EH (cell line): ENCODE data around the gene PCBD1.
A peak's percentile ranks its signal among the peaks of the same experiment; 100 is the strongest.

Experiments used
- DNase-seq: peaks from one replicate; pipeline ENCODE4 v3.0.0-alpha.2; 2015; ENCODE audit warnings: low read depth

The PCBD1 gene

GRCh38 chr10:70917635-70918034 is 29.3 kb upstream of the PCBD1 start:
- DNase-seq: no peak

GRCh38 chr10:70917226-70917625 is 28.9 kb upstream of the PCBD1 start:
- no peak for DNase-seq

- no peak for DNase-seq
Observed at GRCh38 chr10:70916241-70916640, 27.9 kb upstream of the PCBD1 start.

DNA sequence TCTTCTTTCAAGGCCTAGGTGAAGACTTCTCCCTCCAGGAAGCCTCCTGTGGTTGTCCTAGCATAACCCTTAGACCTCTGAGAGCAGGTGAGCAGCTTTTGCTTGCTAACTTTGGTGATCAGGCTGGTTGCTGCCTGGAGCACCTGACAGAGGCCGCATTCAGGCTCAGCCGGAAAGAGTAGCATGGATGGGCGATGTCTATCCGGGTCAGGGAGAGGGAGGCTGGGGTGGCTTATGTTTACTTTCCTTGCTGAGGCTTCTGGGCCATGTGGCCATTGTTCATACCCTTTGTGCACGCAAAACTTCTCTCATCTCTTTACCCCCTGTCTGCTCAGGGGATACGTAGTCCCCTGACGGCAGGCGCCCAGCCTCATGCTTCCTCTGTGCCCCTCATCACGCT is 27.4 kb upstream of the PCBD1 start:
- DNase-seq: no peak

- DNase-seq: no peak
Observed at GRCh38 chr10:70915206-70915605, 26.8 kb upstream of the PCBD1 start.

DNA sequence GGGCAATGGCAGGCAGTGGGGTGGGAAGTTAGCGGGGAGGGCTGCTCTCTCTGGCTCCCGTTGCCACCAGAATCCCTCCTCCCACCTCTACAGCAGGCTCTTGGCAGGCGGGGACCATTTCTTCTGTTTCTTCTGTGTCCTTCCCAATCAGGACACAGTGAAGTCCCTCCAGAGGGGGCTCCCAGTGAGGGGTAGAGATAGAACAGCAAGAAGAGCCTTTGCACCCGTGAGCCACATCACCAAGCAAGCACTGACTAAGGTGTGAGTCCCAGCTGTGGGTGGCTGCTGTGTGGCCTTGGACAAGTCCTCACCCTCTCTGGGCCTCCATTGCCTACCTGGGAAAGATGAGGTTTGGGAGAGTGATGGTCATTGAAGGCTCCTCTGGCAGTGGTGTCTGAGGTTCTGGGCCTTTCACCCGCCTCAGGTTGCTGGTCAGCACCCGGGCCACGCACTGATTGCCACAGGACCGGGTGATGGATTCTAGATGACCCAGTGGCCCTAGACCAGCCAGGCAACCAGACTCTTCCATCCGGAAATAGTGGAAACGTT is 26.0 kb upstream of the PCBD1 start:
- no peak for DNase-seq

GRCh38 chr10:70913893-70914240 is 25.5 kb upstream of the PCBD1 start:
- DNase-seq: no peak

- no peak for DNase-seq
Observed at GRCh38 chr10:70913191-70913892, 25.0 kb upstream of the PCBD1 start.

- no peak for DNase-seq
Observed at GRCh38 chr10:70912556-70912955, 24.2 kb upstream of the PCBD1 start.

- DNase-seq: no peak
Observed at GRCh38 chr10:70911386-70911785, 23.0 kb upstream of the PCBD1 start.

- no peak for DNase-seq
Observed at GRCh38 chr10:70910486-70911341, 22.3 kb upstream of the PCBD1 start.

GRCh38 chr10:70909326-70909935 is 21.1 kb upstream of the PCBD1 start:
- DNase-seq: no peak

- DNase-seq: no peak
Observed at GRCh38 chr10:70908406-70909296, 20.3 kb upstream of the PCBD1 start.

DNA sequence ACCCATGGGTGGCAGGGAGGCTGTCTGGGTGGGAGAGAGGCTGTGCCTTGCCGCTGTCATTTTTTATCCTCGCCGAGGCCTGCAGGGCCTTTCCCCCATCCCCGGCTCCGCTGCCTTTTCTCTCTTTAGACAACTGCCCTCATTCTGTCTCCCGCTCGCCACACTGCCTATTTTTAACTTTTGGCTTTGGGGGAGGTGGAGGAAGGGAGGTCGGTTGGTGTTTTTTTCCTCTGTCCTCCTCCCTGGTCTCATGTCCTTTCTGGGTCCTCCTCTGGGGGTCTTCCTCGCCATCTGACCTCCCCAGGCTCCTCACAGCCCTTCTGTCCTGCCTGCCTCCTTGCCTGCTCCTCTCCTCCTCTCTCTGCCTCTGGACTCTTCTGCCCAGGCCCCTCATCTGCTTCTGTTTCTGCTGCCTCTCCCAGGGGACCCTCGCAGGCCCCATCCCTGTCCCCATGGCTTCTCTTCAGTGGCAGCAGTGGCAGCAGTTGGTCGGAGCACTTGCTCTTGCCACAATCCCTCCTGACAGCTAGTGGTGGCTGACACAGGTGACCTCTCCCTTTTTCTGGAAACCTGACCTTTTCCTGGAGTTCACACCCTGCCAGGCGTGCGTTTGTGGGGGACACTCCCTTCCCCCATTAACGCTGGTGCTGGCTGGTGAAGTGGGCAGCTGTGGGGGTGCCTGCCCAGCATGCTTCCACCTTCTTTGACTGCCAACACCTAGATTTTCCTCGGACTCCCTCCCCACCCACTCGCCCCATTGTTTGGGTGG is 19.5 kb upstream of the PCBD1 start:
- no peak for DNase-seq

DNA sequence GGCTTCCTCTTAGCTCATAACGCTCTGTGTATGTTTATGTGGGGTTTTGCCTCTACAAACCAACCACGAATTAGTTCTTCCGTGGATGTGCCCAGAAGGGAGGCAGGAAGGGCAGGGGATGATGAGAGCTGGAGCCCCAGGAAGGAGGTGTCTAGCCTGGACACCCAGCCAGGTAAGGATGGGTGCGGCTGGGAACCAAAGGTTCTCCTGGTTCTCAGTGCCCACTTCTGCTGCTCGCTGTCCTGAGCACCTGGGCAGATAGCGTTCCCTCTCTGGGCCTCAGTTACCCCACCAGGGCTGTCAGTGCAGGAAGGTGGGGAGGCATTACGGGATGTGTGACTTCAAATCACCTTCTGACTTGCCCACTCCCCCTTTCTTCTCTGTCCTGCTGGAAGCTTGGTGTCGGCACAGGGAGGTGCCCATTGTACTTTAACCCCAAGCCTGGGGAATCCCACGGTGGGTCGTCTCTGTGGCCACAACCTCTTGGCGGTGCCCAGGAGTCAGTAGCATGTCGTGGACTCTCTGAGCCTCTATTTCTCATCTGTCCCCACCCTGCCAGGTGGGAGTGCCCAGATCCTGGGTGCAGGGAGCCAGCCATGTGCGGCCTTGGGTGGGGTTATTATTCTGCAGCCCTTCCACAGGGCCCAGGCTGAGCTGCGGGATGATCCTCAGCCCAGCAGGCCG is 18.7 kb upstream of the PCBD1 start:
- no peak for DNase-seq

- no peak for DNase-seq
Observed at GRCh38 chr10:70906031-70906783, 17.8 kb upstream of the PCBD1 start.

DNA sequence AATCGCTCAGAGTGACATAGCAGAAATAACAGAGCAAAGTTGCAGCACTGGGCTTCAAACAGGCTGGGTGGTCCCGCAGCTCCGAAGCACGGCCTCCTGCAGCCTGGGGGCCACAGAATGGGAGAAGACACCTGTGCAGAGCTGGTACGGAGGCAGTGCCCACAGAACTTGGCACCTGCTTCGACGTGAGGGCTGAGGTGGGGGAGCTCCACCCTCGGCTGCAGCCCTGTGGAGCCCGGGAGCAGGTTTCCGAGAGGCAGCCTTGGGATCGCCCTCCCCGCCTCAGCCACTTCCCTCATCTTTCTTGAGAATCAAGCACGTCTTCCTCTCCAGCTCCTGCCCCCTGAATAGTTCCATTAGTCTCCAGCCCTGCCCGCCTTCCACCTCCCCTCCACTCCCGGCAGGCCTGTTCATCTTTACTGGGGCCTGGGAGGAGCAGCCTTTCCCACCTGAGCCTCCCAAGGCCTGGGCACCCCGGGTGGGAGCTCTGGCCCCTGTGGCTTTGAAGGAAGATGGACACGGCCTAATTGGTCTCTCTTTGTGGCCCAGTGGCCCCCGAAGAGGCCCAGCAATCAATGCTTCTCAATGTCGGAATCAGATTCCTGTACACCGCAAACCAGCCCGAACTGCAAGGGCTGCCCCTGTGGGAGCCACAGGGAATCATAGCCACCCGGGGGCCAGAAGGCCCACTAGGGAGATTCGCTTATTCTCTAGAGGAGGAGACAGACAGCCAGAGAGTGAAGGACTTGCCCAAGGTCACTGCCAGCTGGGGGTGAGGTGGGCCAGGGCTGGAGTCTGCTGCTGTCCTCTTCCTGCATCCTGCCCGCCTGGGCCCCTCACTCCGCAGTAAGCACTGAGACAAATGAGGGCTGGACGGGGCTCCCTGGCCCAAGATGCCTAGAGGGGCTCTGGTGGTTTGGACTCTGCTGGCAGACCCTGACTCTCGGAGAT is 17.0 kb upstream of the PCBD1 start:
- DNase-seq: no peak

GRCh38 chr10:70903262-70903921 is 15.0 kb upstream of the PCBD1 start:
- peak; percentile 54 for DNase-seq
